NK-92 (cell line): ENCODE measurements around the gene SMIM26.

Experiments
- DNase-seq: peaks from one replicate; lab custom pipeline; 2025; ENCODE audit not compliant: unreplicated experiment; lab: John Stamatoyannopoulos, UW

The SMIM26 gene

GRCh38 chr20:18580012-18580411, 12.8 kb downstream of the SMIM26 start:
- DNase-seq: no peak

- DNase-seq: no peak
These were observed 17.9 kb downstream of the SMIM26 start for GRCh38 chr20:18585134-18585533.

DNA sequence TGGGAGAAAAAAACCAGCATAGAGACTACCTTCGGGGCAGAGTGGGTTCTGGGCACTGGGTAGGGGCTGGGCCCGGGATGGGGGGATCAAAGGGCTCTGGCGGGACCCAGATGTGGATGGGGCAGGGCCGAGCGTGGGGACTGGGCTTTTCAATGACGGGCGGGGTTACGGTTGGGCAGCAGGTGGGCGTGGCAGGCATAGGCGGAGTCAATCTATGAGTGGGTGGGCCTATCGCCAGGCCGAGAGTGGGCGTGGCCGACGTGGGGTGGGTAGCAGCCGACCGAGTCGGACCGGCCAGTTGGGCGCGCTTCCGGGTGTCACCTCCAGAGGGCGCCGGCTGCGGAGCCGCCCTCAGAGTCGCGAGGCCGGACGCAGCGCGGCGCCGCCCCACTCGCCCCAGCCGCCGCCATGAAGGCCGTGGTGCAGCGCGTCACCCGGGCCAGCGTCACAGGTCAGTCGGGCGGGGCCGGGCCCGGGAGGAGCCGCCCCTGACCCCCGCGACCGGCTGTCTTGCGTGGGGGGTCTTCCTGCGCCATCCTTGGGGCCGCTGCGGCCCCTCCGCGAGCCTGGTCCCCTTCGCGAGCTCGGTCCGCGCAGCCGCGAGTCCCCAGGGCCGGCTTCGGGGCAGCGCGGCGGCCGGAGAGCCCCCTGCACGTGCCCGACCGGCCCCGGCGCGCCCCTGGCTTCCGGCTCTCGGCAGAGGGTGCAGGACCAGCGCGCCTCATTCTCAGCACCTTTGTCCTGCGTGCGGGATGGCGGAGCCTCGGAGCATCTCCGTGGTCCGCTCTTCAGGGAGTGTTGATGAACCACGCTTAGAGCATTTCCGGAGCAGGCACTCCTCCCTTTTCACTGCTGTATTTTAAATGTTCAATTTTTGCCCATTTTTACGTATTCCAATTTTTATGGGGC, 20.7 kb downstream of the SMIM26 start, which contains the start of gene DTD1:
DTD1 (plus strand) TSS at position 390 of the 909 bp plus-strand sequence; CDS start at position 409, 19 bp downstream.
- no peak for DNase-seq

- no peak for DNase-seq
These were observed 21.3 kb downstream of the SMIM26 start for GRCh38 chr20:18588574-18588933.

GRCh38 chr20:18589941-18590674, 22.9 kb downstream of the SMIM26 start:
- DNase-seq: no peak

GRCh38 chr20:18596270-18596669, 29.0 kb downstream of the SMIM26 start:
- DNase-seq: no peak

- DNase-seq: no peak
These were observed 42.5 kb downstream of the SMIM26 start for GRCh38 chr20:18609741-18610140.

DNA sequence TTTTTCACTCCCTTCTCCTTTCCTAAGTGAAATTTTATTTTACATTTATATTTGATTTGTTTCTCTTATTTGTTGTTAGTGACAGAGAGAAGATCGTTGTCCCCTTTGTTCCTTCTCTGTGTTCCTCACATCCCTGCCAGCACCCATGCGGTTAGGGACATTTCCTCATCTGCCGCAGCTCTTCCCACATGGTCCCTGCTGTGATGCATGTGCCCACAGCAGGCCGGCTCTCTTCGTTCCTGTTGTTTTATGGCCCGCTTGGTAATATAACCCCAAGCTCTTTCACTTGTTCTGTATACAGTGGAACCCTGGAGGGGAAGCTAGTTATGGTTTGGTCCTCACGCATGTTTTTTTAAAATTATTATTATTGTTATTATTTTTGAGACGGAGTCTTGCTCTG, 44.3 kb downstream of the SMIM26 start:
- no peak for DNase-seq

DNA sequence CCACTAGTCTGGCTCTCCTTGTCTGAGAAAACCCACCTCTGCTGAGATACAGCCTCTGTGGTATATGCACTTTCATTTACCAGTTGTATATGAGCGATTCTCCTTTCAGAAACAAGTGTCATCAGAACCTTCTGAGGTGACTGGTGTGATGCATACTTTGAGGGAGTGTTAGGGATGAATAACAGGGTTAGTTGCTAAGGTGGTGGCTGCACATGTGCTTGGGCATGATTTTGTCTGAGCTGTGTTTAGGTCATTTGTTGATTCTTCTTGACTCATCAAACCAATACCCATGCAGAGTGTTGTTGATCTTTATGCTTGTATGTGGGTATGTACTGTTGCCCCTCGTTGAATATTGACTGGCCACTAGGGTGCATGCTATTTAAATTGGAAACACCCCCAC, 46.3 kb downstream of the SMIM26 start:
- DNase-seq: no peak

DNA sequence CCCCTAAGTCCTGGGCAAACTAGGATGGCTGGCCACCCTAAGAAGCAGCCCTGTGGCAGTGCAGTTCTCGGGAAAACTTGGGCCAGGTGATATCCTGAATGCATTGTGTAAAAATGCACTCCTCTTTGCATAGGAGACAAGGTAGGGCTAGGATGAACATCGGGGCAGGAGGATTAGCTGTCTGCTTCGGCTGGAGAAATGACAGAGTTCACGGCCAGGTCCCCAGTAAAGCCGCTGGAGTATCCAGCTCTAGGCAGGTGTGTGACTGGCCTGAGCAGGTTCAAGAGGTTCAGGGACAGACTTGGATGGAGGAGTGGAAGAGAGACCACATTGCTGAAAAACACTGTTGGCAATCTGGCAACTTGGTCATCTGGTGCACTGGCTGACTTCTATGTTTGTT, 47.0 kb downstream of the SMIM26 start:
- DNase-seq: no peak

GRCh38 chr20:18615020-18615650, 47.9 kb downstream of the SMIM26 start:
- DNase-seq: no peak
